HepG2 (cell line): Measurements from ENCODE around the gene OR1F1. TPM values are rescaled to one million over a fixed set of nuclear protein-coding genes. Genes with fewer than 3 reads are reported as not detected.

Experiments used
- AKAP8 ChIP-seq: sonication (generic); formaldehyde crosslinking; IDR thresholded peaks from 2 replicates; pipeline ENCODE4 v1.5.1; 2020; ENCODE audit warnings: mild to moderate bottlenecking, missing genetic modification reagents
- GZF1 ChIP-seq: sonication (generic); formaldehyde crosslinking; IDR thresholded peaks from 2 replicates; pipeline ENCODE4 v1.5.1; 2020; ENCODE audit warnings: mild to moderate bottlenecking, missing genetic modification reagents
- HNRNPK ChIP-seq: fragments of 200-400 bp; formaldehyde crosslinking; IDR thresholded peaks from 2 replicates; pipeline ENCODE4 v1.6.1; 2018; ENCODE audit warnings: low read length, low read depth, moderate library complexity, mild to moderate bottlenecking; ENCODE audit not compliant: poor library complexity, severe bottlenecking
- JDP2 ChIP-seq: sonication (generic); formaldehyde crosslinking; IDR thresholded peaks from 2 replicates; pipeline ENCODE4 v1.8.1; 2022; ENCODE audit warnings: missing genetic modification reagents, borderline replicate concordance
- LCORL ChIP-seq, 2 experiments: fragments of 450-650 bp in 1 of 2; sonication (generic) in 1 of 2; formaldehyde crosslinking in 1 of 2; IDR thresholded peaks; 2 replicates each; pipeline versions ENCODE4 v1.5.0 to v1.6.1; 2017 to 2020; ENCODE audit warnings: antibody characterized with exemption in 1 of 2, missing genetic modification reagents in 1 of 2
- MAF1 ChIP-seq: sonication (generic); formaldehyde crosslinking; IDR thresholded peaks from 2 replicates; pipeline ENCODE4 v1.5.0; 2020; ENCODE audit warnings: missing genetic modification reagents, borderline replicate concordance
- PAWR ChIP-seq: sonication (generic); formaldehyde crosslinking; IDR thresholded peaks from 2 replicates; pipeline ENCODE4 v1.4.0; 2020; ENCODE audit warnings: missing genetic modification reagents, mild to moderate bottlenecking, borderline replicate concordance
- SATB2 ChIP-seq: sonication (generic); formaldehyde crosslinking; IDR thresholded peaks from 2 replicates; pipeline ENCODE4 v1.5.0; 2020; ENCODE audit warnings: missing genetic modification reagents
- SRSF4 ChIP-seq: fragments of 200-400 bp; formaldehyde crosslinking; IDR thresholded peaks from one replicate; pipeline ENCODE4 v1.6.1; 2018; ENCODE audit warnings: mild to moderate bottlenecking, low read depth, low read length, moderate library complexity; ENCODE audit not compliant: poor library complexity, severe bottlenecking
- USF2 ChIP-seq, 2 experiments: sonication (generic) in 1 of 2; formaldehyde crosslinking in 1 of 2; IDR thresholded peaks; 2 replicates each; pipeline versions ENCODE4 v1.5.1 to v1.6.1; 2011 to 2020; ENCODE audit warnings: borderline replicate concordance in 1 of 2, low read depth in 1 of 2, low read length in 1 of 2, mild to moderate bottlenecking in 1 of 2, missing genetic modification reagents in 1 of 2, moderate library complexity in 1 of 2
- ZNF230 ChIP-seq: sonication (generic); formaldehyde crosslinking; IDR thresholded peaks from 2 replicates; pipeline ENCODE4 v1.4.0; 2020; ENCODE audit warnings: mild to moderate bottlenecking, missing genetic modification reagents
- ZNF451 ChIP-seq: sonication (generic); formaldehyde crosslinking; IDR thresholded peaks from 2 replicates; pipeline ENCODE4 v1.5.0; 2020; ENCODE audit warnings: mild to moderate bottlenecking, missing genetic modification reagents
- ZNF607 ChIP-seq: sonication (generic); formaldehyde crosslinking; IDR thresholded peaks from 2 replicates; pipeline ENCODE4 v1.5.1; 2020; ENCODE audit warnings: missing genetic modification reagents, mild to moderate bottlenecking, borderline replicate concordance
- ZNF772 ChIP-seq: sonication (generic); formaldehyde crosslinking; IDR thresholded peaks from 2 replicates; pipeline ENCODE4 v1.5.0; 2020; ENCODE audit warnings: mild to moderate bottlenecking, missing genetic modification reagents
- ZNF775 ChIP-seq: sonication (generic); formaldehyde crosslinking; IDR thresholded peaks from 2 replicates; pipeline ENCODE4 v1.4.0; 2020; ENCODE audit warnings: missing genetic modification reagents, mild to moderate bottlenecking, moderate library complexity, borderline replicate concordance
- ZSCAN5A ChIP-seq: sonication (generic); formaldehyde crosslinking; IDR thresholded peaks from 2 replicates; pipeline ENCODE4 v1.8.0; 2022; ENCODE audit warnings: mild to moderate bottlenecking, missing genetic modification reagents, borderline replicate concordance
- polyA plus RNA-seq, 8 experiments: library from polyadenylated mRNA; depleted of rRNA in 3 of 8; stranded (reverse) in 7 of 8; unstranded in 1 of 8; fragments of >200 nt; fragmentation: Illumina TruSeq in 4 of 8; extraction: Trizol in 4 of 8; gene quantifications; 2 replicates each; pipeline versions ENCODE4 v1.2.1 to v1.2.3, GENCODE V29; 2011 to 2016; ENCODE audit warnings: low read depth in 4 of 8, missing spikeins in 1 of 8, mixed read lengths in 1 of 8; ENCODE audit not compliant: insufficient read depth in 1 of 8
- total RNA-seq, 5 experiments: library from RNA; depleted of rRNA; stranded (reverse); fragments of >200 nt; fragmentation: Illumina TruSeq; extraction: Trizol; gene quantifications; 2 replicates each; pipeline ENCODE4 v1.2.3, GENCODE V29; 2016; ENCODE audit warnings: low read depth in 1 of 5
- TF ChIP-seq, protein P1 (sequence below): sonication (generic); formaldehyde crosslinking; IDR thresholded peaks from 2 replicates; pipeline ENCODE4 v1.5.1; 2020; ENCODE audit warnings: mild to moderate bottlenecking, missing genetic modification reagents, moderate library complexity
- TF ChIP-seq, protein P2 (sequence below): IDR thresholded peaks from 2 replicates; pipeline ENCODE4 v1.6.1; 2016; ENCODE audit warnings: mild to moderate bottlenecking, missing biosample characterization, missing genetic modification reagents
- TF ChIP-seq, protein P3 (sequence below): sonication (generic); formaldehyde crosslinking; IDR thresholded peaks from 2 replicates; pipeline ENCODE4 v1.4.0; 2020; ENCODE audit warnings: mild to moderate bottlenecking, missing genetic modification reagents

The OR1F1 gene
- total and polyA plus RNA-seq, 2 of the 13 experiments (the other 11 are each of a cell fraction or from before 2014, with no cell fraction given): 0.90 TPM; not detected in 1

GRCh38 chr16:3157229-3158025, 30.6 kb upstream of the OR1F1 start (continued):
- TF ChIP-seq AKAP8 (CRISPR knock-in tag): no peak
- no peak for TF ChIP-seq ZSCAN5A (CRISPR knock-in tag)
- TF ChIP-seq ZNF451: no peak
- no peak for TF ChIP-seq JDP2 (CRISPR knock-in tag)
- TF ChIP-seq MAF1 (CRISPR knock-in tag): peak; percentile 98
- TF ChIP-seq HNRNPK: no peak
- TF ChIP-seq SRSF4: no peak
- TF ChIP-seq ZNF772 (CRISPR knock-in tag): no peak; the same call in 1 of the 2 replicates
- no peak for TF ChIP-seq LCORL (IDR thresholded peaks at IDR 0.05)
- peak; percentile 45; the same call in 1 of the 2 replicates for TF ChIP-seq LCORL (CRISPR knock-in tag; IDR thresholded peaks at IDR 0.05)
- peak; percentile 61; the same call in 1 of the 2 replicates for TF ChIP-seq ZNF607
- TF ChIP-seq, protein P1, sequence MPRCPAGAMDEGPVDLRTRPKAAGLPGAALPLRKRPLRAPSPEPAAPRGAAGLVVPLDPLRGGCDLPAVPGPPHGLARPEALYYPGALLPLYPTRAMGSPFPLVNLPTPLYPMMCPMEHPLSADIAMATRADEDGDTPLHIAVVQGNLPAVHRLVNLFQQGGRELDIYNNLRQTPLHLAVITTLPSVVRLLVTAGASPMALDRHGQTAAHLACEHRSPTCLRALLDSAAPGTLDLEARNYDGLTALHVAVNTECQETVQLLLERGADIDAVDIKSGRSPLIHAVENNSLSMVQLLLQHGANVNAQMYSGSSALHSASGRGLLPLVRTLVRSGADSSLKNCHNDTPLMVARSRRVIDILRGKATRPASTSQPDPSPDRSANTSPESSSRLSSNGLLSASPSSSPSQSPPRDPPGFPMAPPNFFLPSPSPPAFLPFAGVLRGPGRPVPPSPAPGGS (CRISPR knock-in tag): peak; percentile 77; the same call in 1 of the 2 replicates
- no peak for TF ChIP-seq GZF1 (CRISPR knock-in tag)
- TF ChIP-seq, protein P2, sequence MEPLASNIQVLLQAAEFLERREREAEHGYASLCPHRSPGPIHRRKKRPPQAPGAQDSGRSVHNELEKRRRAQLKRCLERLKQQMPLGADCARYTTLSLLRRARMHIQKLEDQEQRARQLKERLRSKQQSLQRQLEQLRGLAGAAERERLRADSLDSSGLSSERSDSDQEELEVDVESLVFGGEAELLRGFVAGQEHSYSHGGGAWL (CRISPR knock-in tag): no peak
- TF ChIP-seq, protein P3, sequence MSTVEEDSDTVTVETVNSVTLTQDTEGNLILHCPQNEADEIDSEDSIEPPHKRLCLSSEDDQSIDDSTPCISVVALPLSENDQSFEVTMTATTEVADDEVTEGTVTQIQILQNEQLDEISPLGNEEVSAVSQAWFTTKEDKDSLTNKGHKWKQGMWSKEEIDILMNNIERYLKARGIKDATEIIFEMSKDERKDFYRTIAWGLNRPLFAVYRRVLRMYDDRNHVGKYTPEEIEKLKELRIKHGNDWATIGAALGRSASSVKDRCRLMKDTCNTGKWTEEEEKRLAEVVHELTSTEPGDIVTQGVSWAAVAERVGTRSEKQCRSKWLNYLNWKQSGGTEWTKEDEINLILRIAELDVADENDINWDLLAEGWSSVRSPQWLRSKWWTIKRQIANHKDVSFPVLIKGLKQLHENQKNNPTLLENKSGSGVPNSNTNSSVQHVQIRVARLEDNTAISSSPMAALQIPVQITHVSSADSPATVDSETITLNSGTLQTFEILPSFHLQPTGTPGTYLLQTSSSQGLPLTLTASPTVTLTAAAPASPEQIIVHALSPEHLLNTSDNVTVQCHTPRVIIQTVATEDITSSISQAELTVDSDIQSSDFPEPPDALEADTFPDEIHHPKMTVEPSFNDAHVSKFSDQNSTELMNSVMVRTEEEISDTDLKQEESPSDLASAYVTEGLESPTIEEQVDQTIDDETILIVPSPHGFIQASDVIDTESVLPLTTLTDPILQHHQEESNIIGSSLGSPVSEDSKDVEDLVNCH (CRISPR knock-in tag): no peak
- no peak for TF ChIP-seq ZNF230 (CRISPR knock-in tag)
- TF ChIP-seq SATB2 (CRISPR knock-in tag): no peak
- TF ChIP-seq ZNF775 (CRISPR knock-in tag): no peak
- no peak for TF ChIP-seq USF2 (IDR thresholded peaks at IDR 0.05; ENCODE audit: low read depth, low read length)
- no peak for TF ChIP-seq USF2 (CRISPR knock-in tag; IDR thresholded peaks at IDR 0.05; ENCODE audit: borderline replicate concordance)
- no peak for TF ChIP-seq PAWR (CRISPR knock-in tag)
